K562 (cell line): ENCODE measurements around the gene DNAAF3. TPM values are rescaled to one million over a fixed set of nuclear protein-coding genes. Genes with fewer than 3 reads are reported as not detected.

Experiments
- CTBP1 ChIP-seq: fragments of 450-650 bp; IDR thresholded peaks from 2 replicates; pipeline ENCODE4 v1.6.1; 2016; ENCODE audit warnings: borderline replicate concordance
- EGR1 ChIP-seq: fragments of 450-650 bp; conservative IDR thresholded peaks from 2 replicates; pipeline ENCODE4 v1.6.1; 2017; ENCODE audit warnings: mild to moderate bottlenecking
- ELF4 ChIP-seq: fragments of 450-650 bp; formaldehyde crosslinking; IDR thresholded peaks from 2 replicates; pipeline ENCODE4 v1.4.0; 2022; ENCODE audit warnings: missing genetic modification characterization
- ETV6 ChIP-seq, 3 experiments: fragments of 150-350 bp in 1 of 3; sonication (generic) in 1 of 3; formaldehyde crosslinking in 1 of 3; IDR thresholded peaks; 2 replicates each; pipeline versions ENCODE4 v1.6.1 to v1.8.0; 2014 to 2022; ENCODE audit warnings: borderline replicate concordance in 2 of 3, low read depth in 2 of 3, antibody characterized with exemption in 1 of 3, low read length in 1 of 3, mild to moderate bottlenecking in 1 of 3, missing genetic modification reagents in 1 of 3
- GATAD2A ChIP-seq: fragments of 450-650 bp; IDR thresholded peaks from 2 replicates; pipeline ENCODE4 v1.6.1; 2017
- HLTF ChIP-seq: fragments of 450-650 bp; IDR thresholded peaks from 2 replicates; pipeline ENCODE4 v1.6.1; 2016
- KDM1A ChIP-seq, 2 experiments: fragments of 450-650 bp; IDR thresholded peaks; 2 replicates each; pipeline ENCODE4 v1.6.1; 2016; ENCODE audit warnings: mild to moderate bottlenecking in 2 of 2
- MTA1 ChIP-seq: fragments of 450-650 bp; IDR thresholded peaks from 2 replicates; pipeline ENCODE4 v1.6.1; 2017; ENCODE audit warnings: borderline replicate concordance
- NONO ChIP-seq, 2 experiments: fragments of 200-400 bp in 1 of 2; fragments of 450-650 bp in 1 of 2; formaldehyde crosslinking in 1 of 2; IDR thresholded peaks; 2 replicates each; pipeline ENCODE4 v1.6.1; 2017; ENCODE audit warnings: low read depth in 2 of 2, mild to moderate bottlenecking in 2 of 2, moderate library complexity in 2 of 2, low read length in 1 of 2
- RAD21 ChIP-seq, 2 experiments: fragments of 250-450 bp in 1 of 2; fragments of 450-650 bp in 1 of 2; sonication (Bioruptor Pico) in 1 of 2; formaldehyde crosslinking in 1 of 2; IDR thresholded peaks in 1 of 2; conservative IDR thresholded peaks in 1 of 2; 2 replicates each; pipeline versions ENCODE4 v1.4.0 to v1.8.0; 2020 to 2022; ENCODE audit warnings: mild to moderate bottlenecking in 2 of 2, moderate library complexity in 1 of 2
- SPI1 ChIP-seq: IDR thresholded peaks from 2 replicates; pipeline ENCODE4 v1.6.1; 2011; ENCODE audit warnings: low read depth, low read length, control low read depth, borderline replicate concordance
- TCF7 ChIP-seq: sonication (generic); IDR thresholded peaks from 2 replicates; pipeline ENCODE4 v1.6.1; 2016; ENCODE audit warnings: antibody characterized with exemption, borderline replicate concordance
- ZSCAN29 ChIP-seq: fragments of 450-650 bp; IDR thresholded peaks from 2 replicates; pipeline ENCODE4 v1.6.1; 2017
- polyA plus RNA-seq, 8 experiments: library from polyadenylated mRNA; depleted of rRNA in 4 of 8; stranded (reverse) in 5 of 8; unstranded in 3 of 8; fragments of >200 nt; fragmentation: Nextera tagmentation in 2 of 8; fragmentation: Illumina TruSeq in 1 of 8; extraction: Ambion mirVana in 2 of 8; extraction: Trizol in 1 of 8; gene quantifications; 2 replicates each; pipeline versions ENCODE4 v1.2.1 to v1.2.3, GENCODE V29; 2011 to 2014; ENCODE audit warnings: inconsistent platforms in 1 of 8, missing spikeins in 1 of 8
- total RNA-seq, 7 experiments: library from RNA; depleted of rRNA in 6 of 7; stranded (reverse); fragments of >200 nt in 6 of 7; fragmentation: Illumina TruSeq in 2 of 7; extraction: Trizol in 2 of 7; gene quantifications; 2 replicates each; pipeline versions ENCODE4 v1.2.1 to v1.2.3, GENCODE V29; 2011 to 2021; ENCODE audit warnings: low replicate concordance in 1 of 7
- TF ChIP-seq, protein P1 (sequence below), 2 experiments: IDR thresholded peaks; 2 replicates each; pipeline ENCODE4 v1.6.1; 2011; ENCODE audit warnings: borderline replicate concordance in 1 of 2, control low read depth in 1 of 2, low read depth in 1 of 2, low read length in 1 of 2, mild to moderate bottlenecking in 1 of 2, mixed read lengths in 1 of 2, moderate library complexity in 1 of 2; ENCODE audit not compliant: insufficient read depth in 1 of 2, insufficient read length in 1 of 2, poor library complexity in 1 of 2, severe bottlenecking in 1 of 2; ENCODE audit errors: extremely low read depth in 1 of 2
- TF ChIP-seq, protein P2 (sequence below), 2 experiments: fragments of 450-650 bp; IDR thresholded peaks; 2 replicates each; pipeline ENCODE4 v1.6.1; 2016
- TF ChIP-seq, protein P3 (sequence below), 3 experiments: fragments of 200-800 bp in 1 of 3; sonication (Bioruptor generic) in 1 of 3; sonication (generic) in 1 of 3; formaldehyde crosslinking in 1 of 3; IDR thresholded peaks; 2 replicates each; pipeline versions ENCODE4 v1.6.1 to v1.8.0; 2016 to 2022; ENCODE audit warnings: mild to moderate bottlenecking in 2 of 3, missing compliant biosample characterization in 2 of 3, missing genetic modification characterization in 2 of 3, missing genetic modification reagents in 1 of 3

DNAAF3 gene
- total and polyA plus RNA-seq, 9 of the 15 experiments (the other 6 are each of a cell fraction or from before 2014, with no cell fraction given), result 21.6 to 61.5 (median 43.0) TPM

DNA sequence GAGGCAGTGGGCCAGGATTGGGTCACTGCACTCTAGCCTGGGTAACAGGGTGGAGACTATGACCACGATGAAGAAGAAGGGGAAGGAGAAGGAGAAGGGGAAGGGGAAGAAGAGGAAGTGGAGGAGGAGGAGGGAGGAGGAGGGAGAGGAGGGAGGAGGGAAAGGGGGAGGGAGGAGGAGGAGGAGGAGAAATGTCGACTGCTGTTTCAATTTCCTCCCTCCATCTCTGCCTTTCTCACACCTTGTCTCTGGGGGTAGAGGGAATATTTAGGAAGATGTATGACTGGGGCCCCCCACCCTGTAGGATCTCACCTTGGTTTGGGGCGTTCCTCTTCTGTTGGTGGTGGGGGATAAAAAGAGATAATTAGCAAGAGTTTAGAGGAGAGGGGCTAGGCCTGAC, 21.2 kb downstream of the DNAAF3 start (continued):
- TF ChIP-seq NONO (IDR thresholded peaks at IDR 0.05; ENCODE audit: low read depth in 2 of 2, low read length in 1 of 2) (0 out of 4 replicates have a peak, but pooled peaks of 1 of the 2 experiments have one; percentile 16), HLTF (peak; percentile 46; the same call in 1 of the 2 replicates), RAD21 (CRISPR knock-in tag; conservative IDR thresholded peaks at IDR 0.05 in 1 of 2, IDR thresholded peaks at IDR 0.05 in 1 of 2) (no peak), CTBP1 (no peak), MTA1 (peak; percentile 70; the same call in 1 of the 2 replicates), ELF4 (CRISPR knock-in tag) (no peak), EGR1 (peak; percentile 27), TCF7 (no peak), SPI1 (peak; percentile 93), ZSCAN29 (no peak), GATAD2A (peak; percentile 69; the same call in 1 of the 2 replicates), ETV6 (IDR thresholded peaks at IDR 0.05; ENCODE audit: borderline replicate concordance in 1 of 2, low read depth in 2 of 2, low read length in 1 of 2) (peak in 1 of 2 experiments; percentile 38; a peak in 1 of 4 replicates), ETV6 (CRISPR knock-in tag; IDR thresholded peaks at IDR 0.05; ENCODE audit: borderline replicate concordance) (no peak), KDM1A (IDR thresholded peaks at IDR 0.05) (peak in 1 of 2 experiments; percentile 68; a peak in 2 of 4 replicates)
- TF ChIP-seq, protein P1, sequence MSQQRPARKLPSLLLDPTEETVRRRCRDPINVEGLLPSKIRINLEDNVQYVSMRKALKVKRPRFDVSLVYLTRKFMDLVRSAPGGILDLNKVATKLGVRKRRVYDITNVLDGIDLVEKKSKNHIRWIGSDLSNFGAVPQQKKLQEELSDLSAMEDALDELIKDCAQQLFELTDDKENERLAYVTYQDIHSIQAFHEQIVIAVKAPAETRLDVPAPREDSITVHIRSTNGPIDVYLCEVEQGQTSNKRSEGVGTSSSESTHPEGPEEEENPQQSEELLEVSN (IDR thresholded peaks at IDR 0.05; ENCODE audit: borderline replicate concordance in 1 of 2, extremely low read depth in 1 of 2, insufficient read depth in 1 of 2, insufficient read length in 1 of 2, low read depth in 1 of 2, low read length in 1 of 2, poor library complexity in 1 of 2, severe bottlenecking in 1 of 2), result peak in 1 of 2 experiments; percentile 12
- TF ChIP-seq, protein P2, sequence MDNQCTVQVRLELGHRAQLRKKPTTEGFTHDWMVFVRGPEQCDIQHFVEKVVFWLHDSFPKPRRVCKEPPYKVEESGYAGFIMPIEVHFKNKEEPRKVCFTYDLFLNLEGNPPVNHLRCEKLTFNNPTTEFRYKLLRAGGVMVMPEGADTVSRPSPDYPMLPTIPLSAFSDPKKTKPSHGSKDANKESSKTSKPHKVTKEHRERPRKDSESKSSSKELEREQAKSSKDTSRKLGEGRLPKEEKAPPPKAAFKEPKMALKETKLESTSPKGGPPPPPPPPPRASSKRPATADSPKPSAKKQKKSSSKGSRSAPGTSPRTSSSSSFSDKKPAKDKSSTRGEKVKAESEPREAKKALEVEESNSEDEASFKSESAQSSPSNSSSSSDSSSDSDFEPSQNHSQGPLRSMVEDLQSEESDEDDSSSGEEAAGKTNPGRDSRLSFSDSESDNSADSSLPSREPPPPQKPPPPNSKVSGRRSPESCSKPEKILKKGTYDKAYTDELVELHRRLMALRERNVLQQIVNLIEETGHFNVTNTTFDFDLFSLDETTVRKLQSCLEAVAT (IDR thresholded peaks at IDR 0.05), result 0 out of 4 replicates have a peak, but pooled peaks of 1 of the 2 experiments have one; percentile 25
- TF ChIP-seq, protein P3, sequence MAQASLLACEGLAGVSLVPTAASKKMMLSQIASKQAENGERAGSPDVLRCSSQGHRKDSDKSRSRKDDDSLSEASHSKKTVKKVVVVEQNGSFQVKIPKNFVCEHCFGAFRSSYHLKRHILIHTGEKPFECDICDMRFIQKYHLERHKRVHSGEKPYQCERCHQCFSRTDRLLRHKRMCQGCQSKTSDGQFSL (CRISPR knock-in tag; IDR thresholded peaks at IDR 0.05), result no peak
- TF ChIP-seq, protein P3 (tag; IDR thresholded peaks at IDR 0.05), result no peak
